Endothelial cell of umbilical vein (primary cell): ENCODE results near the gene MYO18A. TPM values are rescaled to one million over a fixed set of nuclear protein-coding genes. Genes with fewer than 3 reads are reported as not detected.

Source experiments
- BruUV-seq: library from RNA; stranded (reverse); fragments of 400-500 nt; replicated peaks from 2 replicates; lab custom pipeline; 2021; lab: Mats Ljungman, UMichigan
- CTCF ChIA-PET: fragments of 300-600, 350-600 bp; sonication (Branson Sonifier 250); formaldehyde crosslinking; loops from one replicate; lab custom pipeline; 2021; ENCODE audit warnings: antibody characterized with exemption, inconsistent platforms; lab: Charles Lee
- POLR2A ChIA-PET: fragments of 300-600, 350-600 bp; sonication (Branson Sonifier 250); formaldehyde crosslinking; loops from one replicate; lab custom pipeline; 2021; ENCODE audit warnings: antibody characterized with exemption, inconsistent platforms; lab: Charles Lee
- DNase-seq: peaks from one replicate; pipeline ENCODE4 v3.0.0-alpha.2; 2011; ENCODE audit warnings: low read depth, low spot score
- FAIRE-seq: peaks from 2 replicates; lab custom pipeline; 2011; peaks lifted over from hg19 to GRCh38; lab: Jason Lieb, UNC
- H2AFZ ChIP-seq: 2 replicates; pipeline ENCODE4 v1.6.0; 2012; ENCODE audit warnings: low read depth, low read length, control low read depth, inconsistent platforms
- H3K27ac ChIP-seq: 2 replicates; pipeline ENCODE4 v1.5.1; 2011; ENCODE audit warnings: low read depth, mild to moderate bottlenecking, control low read depth, low read length, moderate library complexity; ENCODE audit not compliant: insufficient read depth
- H3K27me3 ChIP-seq, 2 experiments: 2 replicates each; pipeline versions ENCODE4 v1.6.0 to v1.6.1; 2011; ENCODE audit warnings: low read length in 2 of 2, mixed read lengths in 1 of 2; ENCODE audit not compliant: control insufficient read depth in 2 of 2, insufficient read depth in 2 of 2
- H3K36me3 ChIP-seq, 2 experiments: 2 replicates in 1 of 2; 3 replicates in 1 of 2; pipeline ENCODE4 v1.5.1; 2011; ENCODE audit warnings: low read length in 2 of 2, mild to moderate bottlenecking in 1 of 2, moderate library complexity in 1 of 2; ENCODE audit not compliant: control insufficient read depth in 2 of 2, insufficient read depth in 2 of 2; ENCODE audit errors: extremely low read depth in 1 of 2
- H3K4me1 ChIP-seq: 3 replicates; pipeline ENCODE4 v1.5.1; 2011; ENCODE audit warnings: mild to moderate bottlenecking, low read length; ENCODE audit not compliant: control insufficient read depth, insufficient read depth; ENCODE audit errors: extremely low read depth
- H3K4me2 ChIP-seq: 2 replicates; pipeline ENCODE4 v1.6.1; 2011; ENCODE audit warnings: low read length, control low read depth, mixed read lengths; ENCODE audit not compliant: insufficient read depth
- H3K4me3 ChIP-seq, 3 experiments: fragments of 200-600 bp in 1 of 3; sonication (generic), shearing (Covaris generic) in 1 of 3; replicated peaks in 1 of 3; 2 replicates each; pipeline ENCODE4 v1.5.1; 2011 to 2016; ENCODE audit warnings: control low read depth in 3 of 3, low read length in 3 of 3, mild to moderate bottlenecking in 2 of 3, inconsistent platforms in 1 of 3, low read depth in 1 of 3, moderate library complexity in 1 of 3; ENCODE audit not compliant: insufficient read depth in 1 of 3
- H3K79me2 ChIP-seq: 2 replicates; pipeline ENCODE4 v1.6.0; 2012; ENCODE audit warnings: low read length, inconsistent platforms; ENCODE audit not compliant: control insufficient read depth, insufficient read depth
- H3K9ac ChIP-seq: replicated peaks from 2 replicates; pipeline ENCODE3; 2011; ENCODE audit warnings: low read length, control low read depth; ENCODE audit not compliant: insufficient read depth; ENCODE audit errors: extremely low read depth
- H3K9me1 ChIP-seq: replicated peaks from 3 replicates; pipeline ENCODE4 v1.6.0; 2011; ENCODE audit warnings: mild to moderate bottlenecking, low read length; ENCODE audit not compliant: control insufficient read depth, insufficient read depth; ENCODE audit errors: extremely low read depth
- H3K9me3 ChIP-seq: replicated peaks from 2 replicates; pipeline ENCODE4 v1.5.1; 2012; ENCODE audit warnings: low read length, inconsistent platforms; ENCODE audit not compliant: control insufficient read depth, insufficient read depth
- H4K20me1 ChIP-seq: replicated peaks from 2 replicates; pipeline ENCODE3; 2011; ENCODE audit warnings: mild to moderate bottlenecking, low read length; ENCODE audit not compliant: control insufficient read depth, insufficient read depth; ENCODE audit errors: extremely low read depth
- CTCF ChIP-seq, 2 donors: IDR thresholded peaks; 1 replicate in 1 of 2; 2 replicates in 1 of 2; pipeline ENCODE4 v1.5.1; 2011; ENCODE audit warnings: low read length in 2 of 2, mild to moderate bottlenecking in 2 of 2, moderate library complexity in 2 of 2, control low read depth in 1 of 2, inconsistent platforms in 1 of 2, low read depth in 1 of 2; ENCODE audit not compliant: insufficient read depth in 1 of 2; ENCODE audit errors: extremely low read depth in 1 of 2
- EZH2 ChIP-seq: IDR thresholded peaks from 2 replicates; pipeline ENCODE4 v1.6.1; 2012; ENCODE audit warnings: borderline replicate concordance, low read depth, mild to moderate bottlenecking, moderate library complexity, low read length, inconsistent platforms; ENCODE audit not compliant: severe bottlenecking
- FOS ChIP-seq: IDR thresholded peaks from 2 replicates; pipeline ENCODE4 v1.6.1; 2011; ENCODE audit warnings: mild to moderate bottlenecking, low read length, moderate library complexity, borderline replicate concordance; ENCODE audit not compliant: insufficient read depth
- GATA2 ChIP-seq: IDR thresholded peaks from 2 replicates; pipeline ENCODE4 v1.7.0; 2011; ENCODE audit warnings: low read depth, mild to moderate bottlenecking, moderate library complexity, mixed read lengths, low read length; ENCODE audit not compliant: insufficient read length, insufficient read depth
- JUN ChIP-seq: IDR thresholded peaks from 2 replicates; pipeline ENCODE4 v1.6.1; 2011; ENCODE audit warnings: borderline replicate concordance, low read depth; ENCODE audit not compliant: insufficient read length, insufficient read depth
- MYC ChIP-seq: IDR thresholded peaks from one replicate; pipeline ENCODE4 v1.6.1; 2011; ENCODE audit warnings: mild to moderate bottlenecking, low read depth, low read length
- POLR2A ChIP-seq: IDR thresholded peaks from 2 replicates; pipeline ENCODE4 v1.6.1; 2012; ENCODE audit warnings: low read depth, mild to moderate bottlenecking, control low read depth, low read length
- POLR2AphosphoS5 ChIP-seq: IDR thresholded peaks from 2 replicates; pipeline ENCODE4 v1.6.1; 2012; ENCODE audit warnings: low read depth, mild to moderate bottlenecking, control low read depth, low read length, moderate library complexity; ENCODE audit not compliant: insufficient read depth
- dilution Hi-C: fragments of 300-500 bp; cut with MboI; formaldehyde crosslinking; loops from one replicate; pipeline ENCODE4 v1.15.0; 2019; ENCODE audit warnings: low sequenced_read_pairs; ENCODE audit not compliant: extremely low pct_ligation_motif_present
- intact Hi-C: fragments of 100-400 bp; cut with micrococcal nuclease; formaldehyde crosslinking; loops from one replicate; pipeline ENCODE4 v1.10.0; 2022
- polyA plus RNA-seq, 4 experiments: library from polyadenylated mRNA; depleted of rRNA in 3 of 4; stranded (reverse) in 3 of 4; unstranded in 1 of 4; fragments of >200 nt; gene quantifications; 2 replicates each; pipeline versions ENCODE4 v1.2.1 to v1.2.3, GENCODE V29; 2011 to 2012; ENCODE audit warnings: missing spikeins in 1 of 4
- total RNA-seq: library from RNA; stranded (reverse); gene quantifications from 2 replicates; pipeline ENCODE4 v1.2.3, GENCODE V29; 2021
- TF ChIP-seq, protein P1 (sequence below): IDR thresholded peaks from 2 replicates; pipeline ENCODE4 v1.6.1; 2011; ENCODE audit not compliant: insufficient read depth, insufficient read length

The MYO18A gene
- total and polyA plus RNA-seq, 2 donors (not counting 3 experiments of a cell fraction or from before 2014, with no cell fraction given), result 3.9 to 28.3 TPM

DNA sequence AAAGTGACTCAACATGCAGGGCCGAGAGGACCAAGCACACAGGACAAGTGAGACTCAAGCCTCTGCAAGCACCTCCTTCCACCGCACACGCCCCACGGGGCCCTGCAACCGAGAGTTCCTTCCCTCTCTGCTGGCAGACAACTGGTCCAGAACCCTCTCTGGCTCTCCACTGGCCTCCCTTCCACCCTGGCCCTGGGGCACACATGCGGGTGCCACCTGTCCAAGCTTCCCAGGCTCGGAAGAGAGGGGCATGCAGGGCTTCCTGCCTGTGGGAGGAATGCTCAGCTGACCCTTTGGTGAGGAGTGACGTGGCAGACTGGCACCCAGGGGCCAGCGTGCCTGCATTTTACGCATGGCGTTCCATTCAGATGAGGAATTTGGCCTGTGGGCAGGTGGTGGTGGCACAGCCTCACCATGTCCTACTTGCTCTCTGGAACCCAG, 77.4 kb downstream of the MYO18A start:
- no peaks in the 10 kb centered on the region for H3K4me1 ChIP-seq
- H3K36me3 ChIP-seq, result peaks cover 0 to 10% of the 10 kb centered on the region in 2 experiments
- FAIRE-seq (no peak), DNase-seq (no peak)
- no peak overlapping the region for H3K4me3 ChIP-seq
- no peaks in the 10 kb centered on the region for H4K20me1 ChIP-seq
- intact Hi-C loops, result no loop called here
- POLR2A ChIA-PET, result no interaction called here
- dilution Hi-C loops, result no loop called here
- H3K9ac ChIP-seq, result no peak overlapping the region
- H3K27me3 ChIP-seq, result no peaks in the 10 kb centered on the region
- no peaks in the 10 kb centered on the region for H3K79me2 ChIP-seq
- H3K27ac ChIP-seq, result no peak overlapping the region
- TF ChIP-seq EZH2, result no peak
- no peak for TF ChIP-seq POLR2AphosphoS5
- TF ChIP-seq GATA2, result no peak
- no peak overlapping the region for H3K4me2 ChIP-seq
- no peak overlapping the region for H2AFZ ChIP-seq
- H3K9me3 ChIP-seq, result no peaks in the 10 kb centered on the region
- no TSS peak for BruUV-seq
- CTCF ChIA-PET, result interaction anchor here (0.7 to 4.1 kb wide), 6 partner anchors 9 to 149 kb away, joined by 3 to 26 read pairs (median 4); no protein-coding TSS in a partner anchor
- H3K9me1 ChIP-seq, result no peaks in the 10 kb centered on the region

DNA sequence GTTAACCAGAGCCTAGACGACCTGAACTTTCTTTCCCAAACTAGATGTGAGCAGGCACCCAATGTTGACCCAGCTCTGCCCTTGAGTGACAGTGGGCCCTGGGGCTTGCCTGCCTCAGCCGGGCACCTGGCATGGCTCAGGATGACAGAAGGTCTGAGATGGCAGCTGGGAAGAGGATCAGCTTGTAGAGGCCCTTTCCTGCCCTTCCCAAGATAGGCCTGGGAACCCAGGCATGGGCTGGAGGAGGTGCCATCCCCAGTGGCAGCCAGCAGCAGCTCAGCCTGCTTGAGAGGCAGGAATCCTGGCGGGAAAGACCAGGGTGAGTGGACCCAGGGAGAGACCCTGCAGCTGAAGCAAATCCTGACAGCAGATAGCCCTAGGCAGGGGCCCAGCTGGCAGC, 78.2 kb downstream of the MYO18A start:
- intact Hi-C loops (no loop called here), dilution Hi-C loops (no loop called here)
- H3K9me3 ChIP-seq, result no peaks in the 10 kb centered on the region
- no peaks in the 10 kb centered on the region for H3K79me2 ChIP-seq
- peaks cover 0 to 10% of the 10 kb centered on the region in 2 experiments for H3K36me3 ChIP-seq
- H3K27me3 ChIP-seq, result no peaks in the 10 kb centered on the region
- H2AFZ ChIP-seq, result no peak overlapping the region
- ChIA-PET POLR2A (no interaction called here), CTCF (interaction anchor here (0.7 to 4.1 kb wide), 6 partner anchors 10 to 148 kb away, joined by 3 to 26 read pairs (median 10); no protein-coding TSS in a partner anchor)
- no peaks in the 10 kb centered on the region for H3K9me1 ChIP-seq
- DNase-seq, result no peak
- H3K4me3 ChIP-seq, result no peak overlapping the region
- no peak overlapping the region for H3K9ac ChIP-seq
- H3K27ac ChIP-seq, result no peak overlapping the region
- H4K20me1 ChIP-seq, result no peaks in the 10 kb centered on the region
- no peaks in the 10 kb centered on the region for H3K4me1 ChIP-seq
- TF ChIP-seq POLR2AphosphoS5 (no peak), MYC (no peak), FOS (no peak), JUN (no peak), CTCF (IDR thresholded peaks at IDR 0.05; ENCODE audit: extremely low read depth in 1 of 2, insufficient read depth in 1 of 2, low read depth in 1 of 2, low read length in 2 of 2) (no peak), POLR2A (no peak), EZH2 (no peak), GATA2 (no peak)
- TF ChIP-seq, protein P1, sequence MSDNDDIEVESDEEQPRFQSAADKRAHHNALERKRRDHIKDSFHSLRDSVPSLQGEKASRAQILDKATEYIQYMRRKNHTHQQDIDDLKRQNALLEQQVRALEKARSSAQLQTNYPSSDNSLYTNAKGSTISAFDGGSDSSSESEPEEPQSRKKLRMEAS, result no peak
- FAIRE-seq, result no peak
- H3K4me2 ChIP-seq, result no peak overlapping the region
- no TSS peak for BruUV-seq
